ENCODE measurements around the gene PBLD.
"Not testable (repeated sequence)": the region's sequence is repeated elsewhere in the genome, so short reads cannot be mapped to it uniquely, and the experiment has no call there.

The PBLD gene

GRCh38 chr10:68330852-68331454 is 1.8 kb downstream of the PBLD start:
- DNase-seq (ENCODE audit: low read depth in 2 of 2): no peak

DNA sequence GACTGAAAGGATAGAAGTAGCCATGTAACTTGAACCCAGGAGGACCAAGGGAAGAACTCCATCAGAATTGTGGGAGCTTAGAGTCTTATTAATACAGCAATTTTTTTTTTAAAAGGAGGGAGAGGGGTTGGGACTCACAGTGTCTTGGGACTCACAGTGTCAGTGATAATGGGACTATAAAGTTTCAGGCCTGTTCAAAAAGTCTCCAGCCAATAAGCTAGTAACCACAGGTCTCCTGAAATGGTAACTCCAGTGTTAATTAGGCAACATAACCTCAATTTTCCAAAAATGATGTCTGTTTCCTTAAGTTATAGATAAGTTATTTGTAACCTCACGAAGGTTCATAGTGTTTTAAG is 3.2 kb downstream of the PBLD start:
- no peak for DNase-seq (ENCODE audit: low read depth in 2 of 2)

GRCh38 chr10:68327889-68328786 is 4.6 kb downstream of the PBLD start:
- DNase-seq (ENCODE audit: low read depth in 2 of 2): no peak

- DNase-seq (ENCODE audit: low read depth in 2 of 2): not testable (repeated sequence)
Observed at GRCh38 chr10:68324396-68324795, 8.3 kb downstream of the PBLD start.

DNA sequence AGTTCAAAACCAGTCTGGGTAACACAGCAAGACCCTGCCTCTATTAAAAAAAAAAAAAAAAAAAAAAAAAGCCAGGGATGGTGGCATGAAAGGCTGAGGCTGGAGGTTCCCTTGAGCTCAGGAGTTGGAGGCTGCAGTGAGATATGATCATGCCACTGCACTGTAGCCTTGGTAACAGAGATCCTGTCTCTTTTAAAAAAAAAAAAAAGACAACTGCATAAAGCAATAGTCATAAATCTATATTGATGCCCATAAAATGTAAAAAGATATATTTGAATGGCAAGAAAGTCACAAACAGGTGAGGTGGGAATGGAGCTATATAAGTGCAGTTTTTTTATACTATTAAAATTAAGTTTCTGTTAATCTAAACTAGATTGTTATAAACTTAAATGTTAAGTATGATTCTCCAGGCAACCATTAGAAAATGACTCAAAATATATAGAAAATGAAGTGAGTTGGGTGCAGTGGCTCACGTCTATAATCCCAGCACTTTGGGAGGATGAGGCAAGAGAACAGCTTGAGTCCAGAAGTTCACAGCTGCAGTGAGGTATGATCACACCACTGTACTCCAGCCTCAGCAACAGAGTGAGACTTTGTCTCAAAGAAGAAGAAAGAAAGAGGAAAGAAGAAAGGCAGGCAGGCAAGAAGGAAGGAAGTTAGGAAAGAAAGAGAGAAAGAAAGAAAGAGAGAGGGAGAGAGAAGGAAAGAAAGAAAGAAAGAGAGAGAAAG is 14.2 kb downstream of the PBLD start:
- DNase-seq (ENCODE audit: low read depth in 2 of 2): no peak

DNA sequence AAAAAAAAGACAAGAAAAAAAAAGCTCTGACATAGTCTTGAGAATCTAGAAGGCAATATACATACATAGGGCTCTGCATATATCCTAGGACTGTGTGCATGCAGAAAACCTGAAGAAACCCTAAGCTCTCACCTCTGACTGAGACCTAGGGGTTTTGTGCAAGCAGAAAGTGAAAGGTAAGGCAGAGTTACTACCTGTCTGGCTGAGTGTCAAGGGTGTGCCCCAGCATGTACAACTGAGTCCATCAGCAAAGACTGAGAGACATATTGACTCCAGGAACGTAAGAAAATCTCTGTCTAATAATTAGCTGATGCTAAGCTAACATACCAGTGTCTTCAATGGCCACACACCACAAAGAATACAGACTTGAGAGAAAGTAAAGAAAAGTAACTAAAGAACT is 17.1 kb downstream of the PBLD start:
- DNase-seq (ENCODE audit: low read depth in 2 of 2): no peak

DNA sequence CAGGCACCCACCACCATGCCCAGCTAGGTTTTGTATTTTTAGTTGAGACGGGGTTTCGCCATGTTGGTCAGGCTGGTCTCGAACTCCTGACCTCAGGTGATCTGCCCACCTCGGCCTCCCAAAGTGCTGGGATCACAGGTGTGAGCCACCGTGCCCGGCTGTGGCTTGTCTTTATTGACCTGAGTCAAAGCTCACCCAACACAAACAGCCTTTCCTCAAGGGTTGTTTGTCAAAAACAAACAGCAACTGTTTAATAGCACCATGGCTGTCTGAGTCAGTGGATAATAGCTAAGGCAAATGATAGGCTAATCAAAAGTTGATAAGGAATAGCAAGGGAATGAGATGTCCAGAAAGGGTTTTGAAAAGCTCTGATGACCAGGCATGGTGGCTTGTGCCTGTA is 17.8 kb downstream of the PBLD start:
- DNase-seq (ENCODE audit: low read depth in 2 of 2): not testable (repeated sequence)

DNA sequence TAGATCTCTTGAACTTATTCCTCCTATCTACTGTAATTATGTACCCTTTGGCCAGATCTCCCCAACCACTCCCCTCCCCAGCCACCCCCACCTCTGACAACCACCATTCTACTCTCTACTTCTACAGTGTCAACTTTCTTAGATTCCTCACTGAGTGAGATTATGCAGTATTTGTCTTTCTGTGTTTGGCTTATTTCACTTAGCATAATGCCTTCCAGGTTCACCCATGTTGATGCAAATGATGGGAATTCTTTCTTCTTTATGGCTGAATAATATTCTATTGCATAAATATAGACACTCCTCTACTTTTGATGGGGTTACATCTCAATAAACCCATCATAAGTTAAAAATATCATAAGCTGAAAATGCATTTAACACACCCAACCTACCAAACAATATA is 22.2 kb downstream of the PBLD start:
- DNase-seq (ENCODE audit: low read depth in 2 of 2): no peak

GRCh38 chr10:68305854-68306253 is 26.9 kb downstream of the PBLD start:
- DNase-seq (ENCODE audit: low read depth in 2 of 2): no peak

DNA sequence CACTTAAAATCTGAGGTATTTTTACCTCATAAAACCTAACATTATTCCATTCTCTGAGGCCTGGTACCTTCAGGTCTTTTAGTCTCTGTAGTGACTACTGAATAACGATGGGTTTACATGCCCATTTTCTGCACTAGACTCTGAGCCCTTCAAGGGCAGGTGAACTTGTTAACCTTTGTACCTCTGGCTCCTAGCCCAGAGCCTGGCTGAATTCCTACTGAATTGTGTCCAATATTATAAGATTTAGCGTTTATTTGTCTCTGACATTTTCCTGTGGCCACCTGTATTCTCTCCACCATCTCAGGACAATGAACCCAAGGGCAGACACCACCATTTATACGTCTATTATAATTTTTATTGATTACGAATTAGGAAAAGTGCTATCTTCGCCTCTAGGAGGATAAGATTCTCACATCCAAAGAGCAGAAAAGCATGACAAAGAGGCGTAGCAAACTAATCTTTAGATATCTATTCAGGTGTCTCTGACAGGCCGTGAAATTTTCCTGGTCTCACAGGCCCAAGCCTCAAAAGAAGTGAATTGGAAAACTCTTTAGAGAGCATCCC is 28.8 kb downstream of the PBLD start:
- no peak for DNase-seq (ENCODE audit: low read depth in 2 of 2)

GRCh38 chr10:68302871-68303270 is 29.9 kb downstream of the PBLD start:
- DNase-seq (ENCODE audit: low read depth in 2 of 2): no peak

GRCh38 chr10:68302503-68302823 is 30.3 kb downstream of the PBLD start:
- no peak for DNase-seq (ENCODE audit: low read depth in 2 of 2)

DNA sequence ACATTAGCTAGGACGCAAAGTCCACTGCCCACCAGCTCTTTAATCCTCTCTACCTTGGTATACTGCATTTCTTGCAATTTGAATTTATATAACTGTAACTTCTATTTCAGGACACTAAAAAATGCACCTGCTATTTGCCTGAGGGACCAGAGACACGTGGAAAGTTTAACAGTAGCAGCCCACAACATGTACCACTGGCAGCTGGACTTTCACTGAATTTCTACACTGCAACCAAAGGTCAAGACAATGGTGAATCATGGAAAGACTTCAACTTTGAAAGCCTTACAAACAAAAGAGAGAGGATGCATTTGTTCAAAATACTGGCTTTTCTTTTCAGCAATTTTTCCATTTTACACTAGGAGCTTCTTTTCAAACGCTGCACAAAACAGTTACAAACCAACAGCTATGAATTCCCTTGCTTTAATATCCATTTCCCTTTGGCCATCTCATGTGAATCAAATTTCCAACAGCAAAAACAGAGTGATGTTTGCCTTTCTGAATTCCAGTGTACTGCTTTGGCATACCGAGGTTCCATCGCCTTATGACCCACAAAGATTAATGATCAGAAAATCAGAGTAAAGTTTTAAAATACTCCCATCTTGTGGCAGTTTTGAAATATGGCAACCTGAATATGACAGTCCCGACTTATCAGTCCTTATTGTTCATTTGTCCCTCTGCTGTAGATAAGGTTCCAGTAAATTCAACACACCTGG is 30.8 kb downstream of the PBLD start:
- no peak for DNase-seq (ENCODE audit: low read depth in 2 of 2)

DNA sequence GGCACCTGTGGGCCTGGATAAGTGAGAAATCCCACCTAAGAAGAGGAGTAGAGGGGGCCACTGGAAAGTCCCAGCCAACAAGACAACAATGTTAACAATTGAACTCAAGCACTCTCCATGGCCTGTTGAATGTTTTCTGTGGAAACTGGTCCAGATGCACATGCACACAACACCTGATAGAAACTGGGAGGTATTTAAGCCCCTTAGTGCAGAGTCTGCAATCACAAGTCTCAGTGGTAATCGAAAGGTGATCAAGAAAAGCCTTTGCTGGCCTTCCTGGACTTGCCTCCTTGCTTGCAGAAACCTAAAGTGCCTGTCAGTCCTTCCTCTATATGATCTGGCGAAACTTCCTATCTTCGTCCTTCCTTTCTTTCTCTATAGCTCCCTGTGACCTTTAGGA is 31.4 kb downstream of the PBLD start:
- no peak for DNase-seq (ENCODE audit: low read depth in 2 of 2)

DNA sequence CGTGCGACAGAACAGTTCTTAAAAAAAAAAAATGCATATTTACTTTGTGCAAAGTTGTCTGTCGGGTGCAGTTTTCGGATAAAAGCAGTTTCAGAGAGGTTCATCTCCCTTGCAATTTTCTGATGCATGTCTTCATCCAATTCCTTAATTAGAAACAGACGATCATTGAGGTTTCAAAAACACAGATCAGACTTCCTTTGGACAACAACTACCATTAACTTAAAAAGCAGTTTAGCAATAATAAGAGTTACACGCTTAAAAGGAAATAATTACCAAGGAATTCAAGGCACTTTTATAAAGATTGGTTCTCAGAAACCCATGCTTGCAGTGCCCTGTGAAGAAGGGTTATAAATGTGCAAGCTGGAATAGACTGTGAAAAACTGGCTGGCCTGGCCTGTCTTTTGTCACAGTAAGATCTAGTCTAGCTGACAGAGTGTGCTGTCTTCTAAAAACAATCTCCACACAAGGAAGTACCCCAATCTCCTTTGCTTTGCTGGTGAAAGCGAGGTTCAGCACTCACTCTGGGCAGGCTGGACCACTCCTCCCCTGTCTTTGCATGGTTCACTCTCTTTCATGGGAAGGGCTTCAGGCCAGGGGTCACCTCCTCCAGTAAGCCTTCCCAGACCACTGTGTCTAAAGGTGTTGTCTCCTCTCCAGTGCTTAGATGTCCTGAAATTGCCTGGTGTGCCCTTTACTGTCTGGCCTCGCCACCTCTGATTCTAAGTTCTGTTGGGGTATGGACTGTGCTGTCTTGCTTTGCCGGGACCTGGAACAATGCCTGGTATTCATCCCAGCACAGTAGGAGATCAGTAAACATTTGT is 35.7 kb downstream of the PBLD start:
- DNase-seq (ENCODE audit: low read depth in 2 of 2): no peak

DNA sequence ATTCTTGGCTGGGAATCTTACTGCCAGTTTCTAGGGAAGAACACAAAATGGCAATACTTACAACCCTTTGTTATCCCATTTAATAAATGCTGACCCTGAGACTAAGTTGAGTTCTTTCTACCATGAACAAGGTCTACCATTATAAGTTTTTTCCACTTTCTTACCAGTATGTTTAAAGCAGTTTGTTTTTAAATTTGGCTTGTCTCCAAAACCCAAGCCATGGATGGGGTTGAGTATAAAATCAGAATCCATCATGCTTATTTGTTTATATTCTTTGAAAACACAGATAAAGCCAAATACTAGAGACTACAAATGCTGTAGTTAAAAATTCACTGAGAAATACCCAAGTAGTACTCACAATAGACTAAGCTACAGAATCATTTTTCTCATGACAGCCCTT is 42.0 kb downstream of the PBLD start:
- DNase-seq (ENCODE audit: low read depth in 2 of 2): no peak

DNA sequence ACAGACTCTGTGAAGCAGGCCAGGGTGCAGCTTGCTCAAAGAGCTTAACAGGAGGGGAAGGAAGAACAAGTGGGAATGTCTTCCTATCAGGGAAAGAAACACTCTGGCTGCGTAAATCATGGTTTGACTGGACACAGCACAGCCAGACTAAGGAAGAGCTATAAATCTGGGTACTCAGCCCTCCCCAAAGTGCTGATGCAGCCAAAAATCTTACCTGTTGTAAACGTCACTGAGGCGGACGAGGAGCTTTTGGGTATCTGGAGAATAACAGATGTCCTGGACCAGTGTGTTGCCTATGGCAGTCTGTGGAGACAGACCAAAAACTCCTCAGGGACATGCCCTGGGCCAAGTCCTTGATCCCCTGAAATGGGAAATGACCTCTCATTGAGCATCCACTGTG is 44.0 kb downstream of the PBLD start:
- no peak for DNase-seq (ENCODE audit: low read depth in 2 of 2)

- no peak for DNase-seq (ENCODE audit: low read depth in 2 of 2)
Observed at GRCh38 chr10:68284062-68285001, 48.4 kb downstream of the PBLD start.

- DNase-seq (ENCODE audit: low read depth in 2 of 2): no peak
Observed at GRCh38 chr10:68280758-68281157, 52.0 kb downstream of the PBLD start.
